Hematopoietic multipotent progenitor cell treated with erythropoietin and hydrocortisone succinate and interleukin-3 and kit ligand, for 6 days (in vitro differentiated cells): Measurements from ENCODE around the gene RNMT.
"Not testable (repeated sequence)": the region's sequence is repeated elsewhere in the genome, so short reads cannot be mapped to it uniquely, and the experiment has no call there.

Experiments
- DNase-seq: peaks from one replicate; pipeline ENCODE4 v3.0.0-alpha.2; 2015

RNMT gene

DNA sequence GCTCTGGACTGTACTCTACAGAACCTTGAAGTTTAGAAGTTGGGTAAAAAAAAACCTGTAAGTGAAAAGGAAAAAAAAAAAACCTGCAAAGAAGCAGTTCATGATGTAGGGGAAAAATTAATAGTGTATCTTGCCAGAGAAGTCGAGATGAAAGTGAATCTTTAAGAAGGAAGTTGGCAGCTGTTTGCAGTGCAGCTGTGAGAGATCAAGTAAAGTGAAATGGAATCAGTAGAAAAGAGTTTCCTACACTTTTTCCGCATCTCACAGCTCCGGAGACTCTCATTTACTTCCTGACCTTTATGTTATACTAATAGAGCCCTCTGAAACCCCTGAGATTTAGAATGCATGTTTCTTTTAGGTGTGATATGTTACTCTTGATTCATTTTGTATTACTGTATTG, 19.2 kb downstream of the RNMT start:
- no peak for DNase-seq

DNA sequence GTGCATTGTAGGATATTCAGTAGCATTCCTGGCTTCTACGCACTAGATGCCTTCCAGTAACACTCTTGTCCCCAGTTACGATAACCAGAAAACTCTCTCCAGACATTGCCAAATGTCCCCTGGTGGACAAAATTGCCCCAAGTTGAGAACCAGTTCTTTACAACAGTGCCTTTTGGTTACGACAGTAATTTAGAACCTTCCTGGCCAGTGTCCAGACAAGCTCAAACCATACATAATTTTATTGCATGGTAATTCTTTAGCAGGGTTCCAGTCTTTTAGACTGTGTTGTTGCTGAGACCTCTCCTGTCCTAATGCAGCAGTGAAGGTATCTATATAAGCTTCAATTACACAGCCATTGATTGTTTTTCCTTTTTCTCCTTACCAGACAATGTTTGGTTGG, 20.2 kb downstream of the RNMT start:
- DNase-seq = no peak

DNA sequence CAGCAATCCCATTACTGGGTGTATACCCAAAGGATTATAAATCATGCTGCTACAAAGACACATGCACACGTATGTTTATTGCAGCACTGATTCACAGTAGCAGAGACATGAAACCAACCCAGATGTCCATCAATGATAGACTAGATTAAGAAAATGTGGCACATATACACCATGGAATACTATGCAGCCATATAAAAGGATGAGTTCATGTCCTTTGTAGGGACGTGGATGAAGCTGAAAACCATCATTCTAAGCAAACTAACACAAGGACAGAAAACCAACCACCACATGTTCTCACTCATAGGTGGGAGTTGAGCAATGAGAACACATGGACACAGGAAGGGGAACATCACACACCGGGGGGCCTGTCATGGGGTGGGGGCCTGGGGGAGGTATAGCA, 25.1 kb downstream of the RNMT start:
- DNase-seq = not testable (repeated sequence)

DNA sequence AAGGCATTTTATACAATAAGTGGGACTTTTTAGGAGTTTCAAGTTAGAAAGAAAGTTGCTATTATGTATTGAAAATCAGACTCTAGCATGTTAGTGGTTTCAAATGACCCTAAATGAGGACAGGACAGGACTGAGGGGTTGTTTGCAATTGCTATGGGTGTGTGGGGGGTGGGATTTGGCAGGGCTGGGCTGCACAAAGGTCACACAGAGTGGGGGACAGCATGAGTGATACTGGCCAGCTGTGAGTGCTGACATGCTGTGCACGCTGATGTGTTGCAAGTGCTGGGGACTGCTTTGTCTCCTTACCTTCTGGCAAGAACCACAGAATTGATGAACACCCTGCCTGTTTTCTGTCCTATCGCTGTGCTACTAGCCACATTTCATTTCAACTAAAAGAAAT, 29.8 kb downstream of the RNMT start:
- no peak for DNase-seq

DNA sequence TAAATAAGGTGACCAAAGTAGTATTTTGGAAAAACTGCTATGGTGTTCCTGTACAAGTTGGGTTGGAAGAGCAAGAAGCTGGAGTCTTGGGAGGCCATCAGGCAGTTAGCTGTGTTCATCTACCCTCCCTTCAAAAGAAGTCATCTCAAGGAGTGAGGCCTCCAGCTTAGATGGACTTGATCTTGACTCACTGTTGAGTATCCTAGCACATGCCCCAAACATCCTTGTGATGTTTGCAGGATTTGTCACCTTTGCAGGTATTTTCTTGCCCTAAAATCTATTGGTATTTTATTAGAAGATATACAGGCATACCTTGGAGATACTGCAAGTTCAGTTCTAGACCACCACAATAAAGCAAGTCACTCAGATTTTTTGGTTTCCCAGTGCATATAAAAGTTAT, 30.2 kb downstream of the RNMT start:
- no peak for DNase-seq

DNA sequence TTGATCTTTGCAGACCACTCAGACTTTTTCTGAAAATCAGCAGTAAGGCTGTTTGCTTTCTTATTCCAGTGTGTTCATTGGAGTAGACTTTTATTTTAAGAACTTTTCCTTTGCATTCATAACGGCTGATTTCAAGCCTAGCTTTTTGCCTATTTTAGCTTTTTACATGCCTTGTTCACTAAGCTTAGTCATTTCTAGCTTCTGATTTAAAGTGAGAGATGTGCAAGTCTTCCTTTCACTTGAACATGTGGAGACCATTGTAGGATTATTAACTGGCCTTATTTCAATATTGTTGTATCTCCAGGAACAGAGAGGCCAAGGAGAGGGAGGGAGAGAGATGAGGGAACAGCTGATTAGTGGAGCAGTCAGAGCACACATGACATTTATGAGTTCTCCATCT, 32.1 kb downstream of the RNMT start:
- DNase-seq = no peak

DNA sequence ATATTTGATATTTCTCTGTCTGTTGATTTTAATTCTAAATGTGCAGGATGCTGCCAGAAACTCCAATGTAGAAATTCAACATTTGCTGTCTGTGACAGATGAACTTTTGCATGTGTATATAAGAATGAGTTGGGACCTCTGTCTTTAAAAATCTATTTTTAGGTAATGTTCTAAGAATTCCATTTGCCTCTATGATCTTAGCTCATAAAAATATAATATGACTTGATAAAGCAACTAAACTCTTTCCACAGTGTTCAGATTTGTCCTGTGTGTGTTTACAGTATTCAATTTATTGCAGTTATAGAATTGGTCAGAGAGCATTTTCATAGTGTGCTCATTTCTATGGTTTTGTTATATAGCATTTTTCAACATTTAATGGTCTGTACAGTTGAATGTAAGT, 33.6 kb downstream of the RNMT start:
- DNase-seq = no peak

DNA sequence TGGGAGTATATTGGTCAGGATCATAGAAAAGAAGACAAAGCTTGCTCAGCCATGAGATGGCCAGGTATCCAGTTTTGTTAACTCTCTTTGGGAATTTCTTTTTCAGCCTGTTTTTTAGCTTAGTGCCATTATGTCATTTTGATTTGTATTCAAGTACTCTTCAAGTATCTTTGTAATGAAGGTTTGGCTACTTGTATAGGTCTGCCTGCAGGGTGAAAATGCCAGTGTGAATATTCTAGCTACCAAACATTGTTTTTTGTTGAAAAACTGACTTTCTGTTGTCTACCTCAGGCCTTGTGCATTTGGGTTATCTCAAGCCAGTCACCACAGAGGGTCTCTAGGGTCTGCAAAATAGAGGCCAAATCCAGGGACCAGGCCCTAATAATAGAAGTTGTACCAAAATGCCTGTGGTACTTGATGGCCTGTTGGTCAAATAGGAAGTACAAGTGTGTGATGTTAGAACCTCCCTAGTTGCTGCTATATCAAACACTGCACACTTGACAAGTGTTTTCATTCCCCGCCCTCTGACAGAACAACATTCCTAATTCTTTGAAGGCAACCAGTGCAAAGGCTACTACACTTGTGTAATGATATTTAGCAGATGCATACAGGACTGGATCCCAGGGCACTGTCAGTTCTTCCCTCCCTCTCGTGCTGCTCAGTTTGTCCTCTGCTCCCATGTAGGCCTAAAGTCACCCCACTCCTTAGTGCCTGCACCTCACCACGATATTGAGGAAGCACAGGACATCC, 36.4 kb downstream of the RNMT start:
- DNase-seq = no peak

DNA sequence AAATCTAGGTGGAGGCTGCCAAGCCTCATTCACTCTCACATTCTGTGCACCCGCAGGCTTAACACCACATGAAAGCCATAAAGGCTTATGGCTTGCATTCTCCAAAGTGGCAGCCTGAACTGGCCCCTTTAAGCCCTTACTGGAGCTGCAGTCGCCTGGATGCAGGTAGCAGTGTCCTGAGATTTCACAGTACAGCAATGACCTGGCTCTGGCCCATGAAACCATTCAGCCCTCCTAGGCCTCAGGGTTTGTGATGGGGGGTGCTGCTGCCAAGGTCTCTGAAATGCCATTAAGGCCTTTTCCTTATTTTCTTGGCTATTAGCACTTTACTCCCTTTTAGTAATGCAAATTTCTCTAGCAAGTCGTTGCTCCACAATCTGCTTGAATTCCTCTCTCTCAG, 48.6 kb downstream of the RNMT start:
- no peak for DNase-seq

DNA sequence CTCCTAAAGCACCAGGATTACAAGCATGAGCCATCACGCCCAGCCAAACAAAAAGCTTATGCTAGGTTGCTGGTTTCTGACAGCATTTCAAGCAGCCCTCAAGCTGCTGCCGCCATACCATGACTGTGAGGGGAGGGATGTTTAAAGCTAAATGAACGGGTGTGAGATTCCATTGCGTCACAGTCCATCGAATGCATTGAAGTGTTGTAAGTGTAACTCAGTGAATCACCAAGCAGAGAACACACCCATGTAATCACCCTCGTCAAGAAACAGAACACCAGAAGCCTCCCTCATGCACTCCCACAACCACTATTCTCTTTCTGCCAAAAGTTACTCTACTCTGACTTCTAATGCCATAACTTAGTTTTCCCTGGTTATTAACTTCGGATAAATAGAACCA, 64.7 kb downstream of the RNMT start:
- DNase-seq = no peak

DNA sequence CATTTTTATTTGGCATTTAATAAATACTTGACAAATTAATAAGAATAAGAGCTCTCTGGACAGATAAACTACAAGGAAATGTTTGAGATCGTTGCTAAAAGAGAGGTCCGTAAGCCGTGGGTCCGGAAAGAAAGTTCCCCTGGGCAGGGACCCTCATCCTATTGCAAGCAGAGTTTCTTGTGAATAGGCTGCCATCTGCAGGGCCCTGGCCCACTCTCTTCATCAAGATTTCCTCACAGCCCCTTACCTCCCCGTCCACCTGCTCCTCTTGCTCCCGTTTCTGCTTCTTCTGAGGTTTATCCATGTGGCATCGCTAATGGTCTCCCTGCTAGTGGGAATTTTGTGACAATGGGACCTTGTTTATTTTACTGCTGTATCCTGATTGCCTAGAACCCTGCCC, 67.3 kb downstream of the RNMT start:
- DNase-seq = no peak

DNA sequence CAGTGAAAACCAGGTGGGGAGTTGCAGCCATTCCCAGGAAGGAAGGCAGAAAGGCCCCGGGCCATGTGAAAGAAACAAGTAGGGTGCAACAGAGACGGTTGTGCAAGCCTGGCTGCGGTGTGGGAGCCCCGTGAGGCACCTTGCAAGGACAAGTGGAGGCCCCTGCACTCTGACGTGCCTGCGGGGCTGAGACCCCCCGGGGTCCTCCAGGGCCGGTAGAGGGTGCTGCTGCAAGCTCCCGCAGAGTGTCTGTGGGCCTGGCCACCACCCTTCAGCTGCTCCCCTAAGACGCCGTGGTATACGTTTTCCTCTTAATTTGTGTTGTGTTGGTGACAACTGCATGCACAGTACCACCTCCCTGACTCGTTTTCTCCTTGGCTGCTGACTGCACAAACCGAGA, 70.0 kb downstream of the RNMT start:
- no peak for DNase-seq

DNA sequence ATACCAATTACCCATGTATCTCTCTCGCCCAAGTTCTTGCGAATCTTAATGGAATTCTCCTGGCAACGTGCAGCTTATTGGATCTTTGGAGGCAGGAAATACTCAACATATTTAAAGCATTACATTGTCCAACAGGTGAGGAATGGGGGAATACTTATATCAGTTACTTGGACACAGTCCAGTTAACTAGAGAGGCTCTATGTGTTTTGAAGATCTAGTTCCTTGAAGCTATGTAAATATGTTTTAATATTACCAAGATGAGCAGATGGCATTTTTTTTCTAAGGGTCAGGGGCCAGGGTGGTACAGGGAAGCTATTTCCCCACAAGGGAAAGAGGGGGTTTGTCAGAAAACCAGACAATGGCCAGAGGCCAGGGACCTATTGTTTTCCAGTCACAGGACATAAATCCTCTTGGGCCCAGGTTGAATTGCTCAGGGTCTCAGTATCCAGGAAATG, 70.7 kb downstream of the RNMT start:
- DNase-seq = no peak

DNA sequence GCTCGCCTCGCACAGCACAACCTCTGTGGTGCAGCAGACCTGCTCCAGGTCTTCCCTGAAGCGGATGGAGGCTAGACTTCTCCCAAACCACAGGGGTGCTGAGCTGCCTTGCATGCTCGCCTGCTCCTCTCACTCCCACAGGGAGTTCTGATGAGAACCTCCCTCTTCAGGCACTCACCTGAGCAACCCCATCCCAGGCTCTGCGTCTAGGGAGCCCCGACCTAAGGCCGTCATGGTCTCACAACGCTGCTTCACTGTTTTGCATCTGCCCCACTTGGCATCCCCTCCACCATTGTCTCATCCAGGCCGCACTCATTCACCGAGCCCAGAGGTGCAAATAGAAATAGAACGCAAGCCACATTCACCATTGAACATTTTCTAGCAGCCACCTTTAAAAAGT, 72.9 kb downstream of the RNMT start:
- DNase-seq = no peak

DNA sequence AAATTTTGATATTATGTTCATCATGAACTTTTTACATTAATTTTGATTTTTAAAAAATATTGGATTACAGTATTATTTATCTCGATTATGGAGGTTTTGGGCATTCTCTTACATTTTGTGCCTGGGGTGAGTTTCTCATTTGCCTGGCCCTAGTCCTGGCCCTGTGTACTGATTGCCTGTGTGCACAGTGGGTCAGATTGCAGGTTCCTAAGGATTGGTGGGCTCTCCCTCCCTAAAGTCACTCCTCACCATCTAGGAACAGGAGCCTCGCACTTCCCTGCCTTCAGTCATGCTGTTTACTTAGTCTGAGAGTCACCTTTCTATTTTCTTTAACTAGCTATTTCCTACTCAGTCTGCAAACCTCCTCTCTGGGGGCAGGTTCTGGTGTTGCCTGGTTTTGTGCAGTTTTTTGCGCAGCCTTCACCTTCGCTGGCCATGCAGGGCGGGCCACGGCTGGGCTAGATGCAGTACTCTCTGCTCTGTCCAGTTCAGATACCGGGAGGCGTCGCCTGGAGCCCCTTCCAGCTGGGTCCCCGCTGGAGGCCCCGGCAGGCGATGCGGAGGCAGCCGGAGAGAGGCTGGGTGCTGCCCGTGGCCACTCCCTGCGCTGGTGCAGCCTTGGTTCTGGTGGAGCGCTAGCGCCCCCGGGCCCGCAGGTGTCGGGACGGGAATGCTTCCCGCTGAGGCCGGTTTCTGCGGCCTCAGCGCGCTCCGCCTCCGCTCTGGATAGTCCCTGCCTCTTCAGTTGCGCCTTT, 74.2 kb downstream of the RNMT start:
- peak; percentile 63 for DNase-seq

DNA sequence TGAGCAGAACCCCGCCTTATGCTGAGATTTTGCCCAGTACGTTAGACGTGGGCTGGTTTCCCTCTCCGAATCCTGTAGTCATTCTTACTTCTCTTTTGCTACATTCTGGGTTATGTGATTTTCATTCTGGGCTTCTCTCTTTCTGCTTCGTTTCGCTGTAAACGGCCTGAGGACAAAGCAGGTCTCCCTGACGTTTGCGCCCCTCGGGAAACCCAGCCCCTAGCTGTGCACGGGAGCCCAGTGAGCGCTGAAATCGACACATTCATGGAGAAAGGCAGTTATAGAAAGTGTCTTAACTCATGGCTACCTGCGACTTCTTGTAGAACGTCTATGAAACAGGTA, 74.8 kb downstream of the RNMT start:
- DNase-seq = no peak

DNA sequence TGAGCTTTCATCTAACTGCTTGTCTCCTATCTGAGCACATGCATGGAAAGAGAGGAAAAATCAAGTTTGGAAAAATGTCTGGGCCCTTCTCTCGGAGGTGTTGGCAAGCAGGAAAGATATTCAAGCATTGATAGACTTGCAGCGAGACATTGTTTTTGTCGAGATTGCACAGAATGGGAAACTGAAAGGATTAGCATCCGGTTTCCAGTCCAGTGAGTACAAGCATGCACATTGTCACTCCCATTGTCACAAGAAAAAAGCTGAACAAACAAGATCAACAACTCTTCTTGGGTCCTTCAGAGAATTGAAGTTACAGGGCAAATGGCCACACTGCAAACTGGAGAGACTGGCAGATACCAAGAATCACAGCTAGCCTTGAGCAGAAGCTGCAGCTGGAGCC, 77.8 kb downstream of the RNMT start:
- no peak for DNase-seq

DNA sequence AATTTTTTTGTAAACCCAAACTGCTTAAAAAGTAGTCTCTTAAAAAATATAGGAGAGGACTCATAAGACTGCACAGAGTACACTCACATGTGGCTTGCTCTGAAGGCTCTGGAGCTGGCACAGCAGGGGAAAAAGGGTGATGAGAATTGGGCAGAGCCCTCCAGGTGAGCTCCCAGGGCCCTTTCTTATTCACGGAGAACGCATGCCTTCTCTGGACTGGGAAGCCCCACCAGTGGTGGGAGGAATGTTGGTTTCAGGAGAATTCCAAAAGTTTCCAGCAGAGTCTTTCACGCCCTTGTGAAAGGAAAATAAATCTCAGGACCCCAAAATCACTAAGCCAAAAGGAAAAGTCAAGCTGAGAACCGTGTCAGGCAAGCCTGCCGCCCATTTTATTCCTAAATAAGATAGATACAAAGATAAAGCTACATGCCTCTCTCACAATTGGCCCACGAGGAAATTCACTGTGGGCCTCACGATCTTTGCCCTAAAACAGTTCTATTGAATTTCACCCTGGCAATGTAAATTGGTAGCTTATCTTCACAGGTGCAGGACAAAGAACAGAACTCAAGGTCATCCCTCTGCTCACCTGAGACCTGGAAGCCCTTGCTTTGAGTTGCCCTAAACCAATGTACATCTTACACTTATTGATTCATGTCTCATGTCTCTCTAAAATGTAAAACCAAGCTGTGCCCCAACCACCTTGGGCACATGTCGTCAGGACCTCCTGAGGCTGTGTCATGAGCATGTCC, 82.0 kb downstream of the RNMT start:
- no peak for DNase-seq

DNA sequence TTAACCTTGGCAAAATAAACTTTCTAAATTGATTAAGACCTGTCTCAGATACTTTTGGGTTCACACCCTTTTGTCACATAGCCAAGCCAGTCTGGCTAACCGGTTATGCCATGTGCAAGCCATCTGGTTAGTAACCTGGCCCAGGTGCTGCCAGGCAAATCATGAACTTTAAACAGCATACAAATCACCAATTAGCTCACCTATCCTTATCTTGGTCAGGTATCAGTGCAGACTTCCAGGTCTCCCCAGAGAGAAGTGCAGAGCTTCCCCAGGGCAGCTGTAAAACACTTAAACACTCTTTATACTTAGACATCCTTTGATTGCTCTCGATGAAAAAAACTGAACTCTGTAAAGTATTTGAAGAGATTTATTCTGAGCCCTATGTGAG, 82.6 kb downstream of the RNMT start:
- no peak for DNase-seq

DNA sequence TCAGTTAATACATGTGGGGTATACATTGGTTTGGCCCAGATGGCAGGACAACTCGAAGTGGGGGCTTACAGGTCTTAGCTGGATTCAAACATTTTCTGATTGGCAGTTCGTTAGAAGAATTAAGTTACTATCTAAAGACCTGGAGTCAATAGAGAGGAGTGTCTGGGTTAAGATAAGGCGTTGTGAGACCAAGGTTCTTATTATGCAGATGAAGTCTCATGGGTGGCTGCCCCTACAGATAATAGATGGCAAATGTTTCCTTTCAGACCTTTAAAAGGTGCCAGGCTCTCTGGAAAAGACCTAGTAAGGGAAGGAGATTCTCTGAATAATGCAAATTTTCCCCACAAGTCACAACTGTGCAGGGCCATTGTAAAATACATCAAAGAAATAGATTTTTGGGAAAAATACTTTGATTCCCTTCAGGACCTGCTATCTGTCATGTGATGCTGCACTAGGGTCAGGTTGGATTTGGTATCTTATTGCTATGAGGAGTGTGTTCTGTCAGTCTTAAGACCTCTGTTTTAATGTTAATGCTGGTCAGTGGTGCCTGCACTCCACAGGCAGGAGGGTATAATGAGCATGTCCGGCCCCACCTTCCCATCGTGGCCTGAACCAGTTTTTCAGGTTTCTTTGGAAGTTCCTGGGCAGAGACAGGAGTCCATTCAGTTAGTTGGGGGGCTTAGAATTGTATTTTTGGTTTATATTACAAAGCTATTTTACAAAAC, 83.2 kb downstream of the RNMT start:
- DNase-seq = peak; percentile 42

DNA sequence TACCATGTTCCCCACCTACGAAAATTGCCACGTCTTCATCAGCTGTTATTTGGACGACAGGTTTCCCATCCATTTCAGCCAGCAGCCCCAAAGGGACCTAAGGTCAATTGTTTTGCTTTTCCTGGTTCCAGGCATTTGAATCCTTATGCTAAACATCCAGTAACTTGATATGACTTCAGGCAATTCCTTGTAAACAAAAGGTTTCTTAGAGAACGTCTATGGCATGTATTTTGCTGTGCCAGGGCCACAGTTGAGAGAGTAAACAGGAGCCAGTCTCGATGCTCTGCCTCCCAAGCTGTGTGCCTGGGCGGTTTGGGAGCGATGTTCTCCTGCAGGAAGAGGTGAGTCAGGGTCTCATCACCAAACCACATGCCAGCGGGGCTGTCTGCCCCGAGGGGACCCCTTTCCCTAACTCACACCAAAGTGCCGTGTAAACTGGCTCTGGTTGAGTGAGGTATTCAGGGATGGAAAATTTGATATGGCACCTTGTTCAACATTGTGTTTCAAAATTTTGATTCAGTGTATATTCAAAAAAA, 84.5 kb downstream of the RNMT start:
- DNase-seq = no peak

DNA sequence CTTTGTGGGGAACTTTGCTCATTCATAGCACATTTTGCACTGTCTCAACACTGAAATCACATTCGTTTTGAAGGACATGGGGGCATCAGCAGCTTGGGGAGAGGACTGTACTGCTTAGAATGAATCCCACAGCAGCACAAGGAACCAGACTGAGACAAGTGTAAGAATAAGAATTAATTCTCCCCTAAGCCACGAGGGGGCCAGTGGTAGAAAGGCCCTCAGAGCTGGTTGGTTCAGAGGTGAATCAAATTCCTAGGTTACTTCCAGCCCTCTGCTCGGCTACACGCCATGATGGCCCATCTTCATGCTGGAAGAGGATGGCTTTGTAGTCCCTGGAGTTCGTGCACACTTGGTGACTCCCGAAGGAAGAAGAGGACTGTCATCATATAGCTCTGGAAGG, 85.5 kb downstream of the RNMT start:
- peak; percentile 49 for DNase-seq

DNA sequence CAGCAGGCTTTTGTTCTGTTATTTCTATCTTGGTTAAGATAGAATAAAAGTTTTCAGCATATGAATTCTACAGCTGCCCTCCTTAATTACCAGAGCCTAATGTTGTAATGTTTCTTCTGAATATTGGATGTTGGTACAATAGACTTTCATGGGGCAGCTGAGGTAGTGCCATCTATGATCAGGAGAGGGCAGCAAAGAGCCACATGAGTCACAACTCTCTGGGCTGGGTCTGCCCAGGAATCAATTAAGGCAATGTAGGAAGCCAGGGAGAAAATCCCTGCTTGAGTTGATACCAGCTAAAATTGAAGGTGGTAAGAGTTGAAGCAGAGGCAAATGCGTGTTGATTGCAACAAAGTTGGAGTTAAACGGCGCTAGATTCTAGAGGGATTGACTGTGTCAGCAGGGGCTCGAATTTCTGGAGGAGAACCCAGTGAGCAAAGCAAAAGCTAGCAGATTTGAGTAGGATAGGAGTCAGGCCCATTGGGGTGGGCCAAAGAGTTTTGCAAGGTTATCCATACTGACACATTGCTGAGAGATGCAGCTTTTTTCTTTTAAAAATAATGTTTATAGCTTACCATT, 86.9 kb downstream of the RNMT start:
- DNase-seq = peak; percentile 80
